ENCODE data around the gene KLF11.

- no peak for TF ChIP-seq POLR2A (IDR thresholded peaks at IDR 0.05; ENCODE audit: low read length)
- TF ChIP-seq GATA1 (IDR thresholded peaks at IDR 0.05; ENCODE audit: low read depth, low read length), result no peak
Measured at GRCh38 chr2:10054976-10055375, 11.6 kb downstream of the KLF11 start.
